HCT116 (cell line): ENCODE data around the gene ADGRB3. TPM values are rescaled to one million over a fixed set of nuclear protein-coding genes. Genes with fewer than 3 reads are reported as not detected.

Source experiments
- ATAC-seq: fragments of 200-7000 bp; cut with Tn5 transposase; 2 replicates; pipeline ENCODE4 v1.9.1; 2020; ENCODE audit warnings: mild to moderate bottlenecking, moderate library complexity
- BruUV-seq: library from RNA; stranded (reverse); fragments of 400-500 nt; replicated peaks from 2 replicates; lab custom pipeline; 2021; lab: Mats Ljungman, UMichigan
- CTCF ChIA-PET: fragments of 300-600 bp; sonication (Branson Sonifier 250); formaldehyde crosslinking; loops from one replicate; lab custom pipeline; 2021; ENCODE audit warnings: antibody characterized with exemption; lab: Charles Lee
- POLR2A ChIA-PET: fragments of 300-600, 350-600 bp; sonication (Branson Sonifier 250); formaldehyde crosslinking; loops from one replicate; lab custom pipeline; 2021; ENCODE audit warnings: antibody characterized with exemption; lab: Charles Lee
- RAD21 ChIA-PET, 2 experiments: fragments of 300-600 bp; sonication (Branson Sonifier 250); formaldehyde crosslinking; loops; one replicate each; lab custom pipeline; 2023; ENCODE audit warnings: low total read pairs in 2 of 2; ENCODE audit not compliant: uncharacterized antibody in 2 of 2, unreplicated experiment in 2 of 2, low non-redundant PET in 1 of 2; lab: Charles Lee
- DNase-seq: peaks from one replicate; pipeline ENCODE4 v3.0.0-alpha.2; 2010; ENCODE audit warnings: low read depth, low spot score
- H2AFZ ChIP-seq: fragments of 200-600 bp; shearing (Covaris generic), sonication (generic); 2 replicates; pipeline ENCODE4 v1.6.1; 2017; ENCODE audit warnings: low read depth, mixed run types, mixed read lengths, antibody characterized with exemption, low read length; ENCODE audit not compliant: poor library complexity, severe bottlenecking
- H3K27ac ChIP-seq: 2 replicates; pipeline ENCODE4 v1.5.1; 2012; ENCODE audit warnings: low read depth, low read length
- H3K27me3 ChIP-seq: fragments of 200-600 bp; sonication (generic); 2 replicates; pipeline ENCODE4 v1.6.1; 2016; ENCODE audit warnings: mixed run types, low read length, mixed read lengths; ENCODE audit not compliant: insufficient read depth
- H3K36me3 ChIP-seq, 2 experiments: fragments of 200-500 bp in 1 of 2; fragments of 200-600 bp in 1 of 2; sonication (Bioruptor generic) in 1 of 2; sonication (generic) in 1 of 2; 2 replicates each; pipeline versions ENCODE4 v1.5.1 to v1.6.1; 2014 to 2016; ENCODE audit warnings: low read length in 2 of 2, inconsistent platforms in 1 of 2, mixed read lengths in 1 of 2, mixed run types in 1 of 2; ENCODE audit not compliant: insufficient read depth in 2 of 2, control insufficient read depth in 1 of 2
- H3K4me1 ChIP-seq, 2 experiments: fragments of 200-600 bp in 1 of 2; sonication (generic) in 1 of 2; 2 replicates each; pipeline versions ENCODE4 v1.5.1 to v1.6.1; 2012 to 2017; ENCODE audit warnings: low read length in 2 of 2, inconsistent platforms in 1 of 2, mild to moderate bottlenecking in 1 of 2, mixed read lengths in 1 of 2, mixed run types in 1 of 2, moderate library complexity in 1 of 2; ENCODE audit not compliant: insufficient read depth in 2 of 2, control insufficient read depth in 1 of 2
- H3K4me2 ChIP-seq: fragments of 200-600 bp; sonication (generic); 2 replicates; pipeline ENCODE4 v1.6.1; 2017; ENCODE audit warnings: mixed run types, low read length, mixed read lengths
- H3K4me3 ChIP-seq, 2 experiments: fragments of 200-600 bp in 1 of 2; sonication (generic) in 1 of 2; replicated peaks in 1 of 2; 2 replicates each; pipeline ENCODE4 v1.5.1; 2011 to 2016; ENCODE audit warnings: low read length in 2 of 2, control low read depth in 1 of 2, low read depth in 1 of 2, mild to moderate bottlenecking in 1 of 2, mixed read lengths in 1 of 2, mixed run types in 1 of 2
- H3K79me2 ChIP-seq: fragments of 200-600 bp; sonication (generic); 2 replicates; pipeline ENCODE4 v1.6.1; 2017; ENCODE audit warnings: mild to moderate bottlenecking, mixed run types, low read length, moderate library complexity, mixed read lengths; ENCODE audit not compliant: insufficient read depth
- H3K9ac ChIP-seq: fragments of 200-600 bp; sonication (generic); 2 replicates; pipeline ENCODE4 v1.6.1; 2016; ENCODE audit warnings: low read length, mixed read lengths
- H3K9me2 ChIP-seq: fragments of 200-600 bp; sonication (generic), shearing (Covaris generic); 2 replicates; pipeline ENCODE4 v1.6.1; 2017; ENCODE audit warnings: mixed run types, mild to moderate bottlenecking, moderate library complexity; ENCODE audit not compliant: insufficient read depth
- H3K9me3 ChIP-seq, 2 experiments: fragments of 200-500 bp in 1 of 2; fragments of 200-600 bp in 1 of 2; sonication (Bioruptor generic) in 1 of 2; sonication (generic) in 1 of 2; 2 replicates each; pipeline ENCODE4 v1.6.1; 2014 to 2017; ENCODE audit warnings: low read length in 2 of 2, mixed read lengths in 2 of 2, inconsistent platforms in 1 of 2, low read depth in 1 of 2, mild to moderate bottlenecking in 1 of 2, mixed run types in 1 of 2, moderate library complexity in 1 of 2; ENCODE audit not compliant: control insufficient read depth in 1 of 2, insufficient read depth in 1 of 2
- H4K20me1 ChIP-seq: fragments of 200-600 bp; sonication (generic), shearing (Covaris generic); 2 replicates; pipeline ENCODE4 v1.6.1; 2017; ENCODE audit warnings: mixed run types, mild to moderate bottlenecking, moderate library complexity; ENCODE audit not compliant: insufficient read depth
- ATF3 ChIP-seq: IDR thresholded peaks from 2 replicates; pipeline ENCODE4 v1.6.1; 2012
- CTCF ChIP-seq, 3 experiments: fragments of 200-600 bp in 1 of 3; sonication (generic) in 1 of 3; IDR thresholded peaks in 2 of 3; conservative IDR thresholded peaks in 1 of 3; 2 replicates each; pipeline ENCODE4 v1.5.1; 2012 to 2017; ENCODE audit warnings: low read depth in 2 of 3, low read length in 2 of 3, antibody characterized with exemption in 1 of 3, borderline replicate concordance in 1 of 3, control low read depth in 1 of 3, mild to moderate bottlenecking in 1 of 3, mixed read lengths in 1 of 3, mixed run types in 1 of 3, moderate library complexity in 1 of 3; ENCODE audit not compliant: insufficient read depth in 1 of 3
- EGR1 ChIP-seq: IDR thresholded peaks from 2 replicates; pipeline ENCODE4 v1.6.1; 2012; ENCODE audit warnings: low read depth
- EZH2 ChIP-seq: fragments of 200-600 bp; sonication (generic); IDR thresholded peaks from 2 replicates; pipeline ENCODE4 v1.6.1; 2017; ENCODE audit warnings: antibody characterized with exemption, mixed run types
- POLR2AphosphoS5 ChIP-seq: IDR thresholded peaks from 2 replicates; pipeline ENCODE4 v1.6.1; 2011; ENCODE audit warnings: mild to moderate bottlenecking, low read depth, low read length, moderate library complexity
- SIN3A ChIP-seq: IDR thresholded peaks from 2 replicates; pipeline ENCODE4 v1.6.1; 2012; ENCODE audit warnings: low read depth
- SP1 ChIP-seq: IDR thresholded peaks from 2 replicates; pipeline ENCODE4 v1.6.1; 2012; ENCODE audit warnings: low read depth
- SRF ChIP-seq: IDR thresholded peaks from 2 replicates; pipeline ENCODE4 v1.6.1; 2012; ENCODE audit warnings: low read depth
- ZFX ChIP-seq: fragments of 450-650 bp; IDR thresholded peaks from 2 replicates; pipeline ENCODE4 v1.6.1; 2017
- ZNF274 ChIP-seq: fragments of 200-500 bp; sonication (Bioruptor generic); IDR thresholded peaks from 2 replicates; pipeline ENCODE4 v1.6.1; 2014; ENCODE audit warnings: mild to moderate bottlenecking, low read depth, low read length, inconsistent platforms
- intact Hi-C: fragments of 100-400 bp; cut with micrococcal nuclease; formaldehyde crosslinking; loops from 2 replicates; pipeline ENCODE4 v1.10.0; 2022
- total RNA-seq: library from RNA; stranded (reverse); gene quantifications from one replicate; pipeline ENCODE4 v1.2.1, GENCODE V29; 2021; ENCODE audit not compliant: unreplicated experiment

ADGRB3 gene
- total RNA-seq, 1 experiment from 2014 or later, result not detected

- BruUV-seq, result no TSS peak
- intact Hi-C loops, result no loop called here
- no peak for ATAC-seq
- H3K79me2 ChIP-seq, result no peaks in the 10 kb centered on the region
- no peak for DNase-seq
- no peak overlapping the region for H3K9ac ChIP-seq
- TF ChIP-seq SIN3A, result no peak
- TF ChIP-seq CTCF (IDR thresholded peaks at IDR 0.05 in 2 of 3, conservative IDR thresholded peaks at IDR 0.05 in 1 of 3; ENCODE audit: borderline replicate concordance in 1 of 3, insufficient read depth in 1 of 3, low read depth in 2 of 3, low read length in 2 of 3), result no peak
- no peak for TF ChIP-seq ATF3
- no peak for TF ChIP-seq ZNF274
- no peak for TF ChIP-seq EGR1
- no peak for TF ChIP-seq SP1
- TF ChIP-seq SRF, result no peak
- no peak for TF ChIP-seq EZH2
- no peak for TF ChIP-seq POLR2AphosphoS5
- TF ChIP-seq ZFX, result no peak
- TF ChIP-seq, all 23 proteins: peak for 0
- H3K9me2 ChIP-seq, result no peaks in the 10 kb centered on the region
- H3K4me1 ChIP-seq, result no peaks in the 10 kb centered on the region
- H2AFZ ChIP-seq, result no peak overlapping the region
- no peaks in the 10 kb centered on the region for H3K36me3 ChIP-seq
- H4K20me1 ChIP-seq, result no peaks in the 10 kb centered on the region
- peaks cover 4 to 14% of the 10 kb centered on the region in 2 experiments; a peak in 1 of 4 replicates for H3K9me3 ChIP-seq
- no peak overlapping the region for H3K4me2 ChIP-seq
- ChIA-PET POLR2A (no interaction called here), RAD21 (no interaction called here), CTCF (no interaction called here)
- H3K4me3 ChIP-seq, result no peak overlapping the region
- no peaks in the 10 kb centered on the region for H3K27me3 ChIP-seq
- H3K27ac ChIP-seq, result no peak overlapping the region
Measured at GRCh38 chr6:68597642-68598041, 37.4 kb upstream of the ADGRB3 start.
